Measurements from ENCODE around the gene PIGQ.

The PIGQ gene

GRCh38 chr16:575354-576196 lies 5.8 kb downstream of the PIGQ start:
- no peak overlapping the region for H3K4me3 ChIP-seq (ENCODE audit: low read depth, low read length)

GRCh38 chr16:576197-576822 lies 6.5 kb downstream of the PIGQ start:
- Histone ChIP-seq H3K4me1 (ENCODE audit: control insufficient read depth, insufficient read depth, low read length, unreplicated experiment) (no peaks in the 10 kb centered on the region), H3K36me3 (ENCODE audit: insufficient read depth, low read length) (no peaks in the 10 kb centered on the region), H2AFZ (ENCODE audit: low read length, unreplicated experiment) (no peak overlapping the region), H3K79me2 (ENCODE audit: control insufficient read depth, insufficient read depth, low read length, unreplicated experiment) (peaks cover 11% of the 10 kb centered on the region), H3K27ac (ENCODE audit: low read depth, low read length) (no peak overlapping the region), H3K4me3 (ENCODE audit: low read depth, low read length) (no peak overlapping the region), H3K27me3 (ENCODE audit: insufficient read depth, low read length) (no peaks in the 10 kb centered on the region)

More at GRCh38 chr16:575354-576196, 5.8 kb downstream of the PIGQ start:
- H3K4me1 ChIP-seq (ENCODE audit: control insufficient read depth, insufficient read depth, low read length, unreplicated experiment): no peaks in the 10 kb centered on the region
- H3K36me3 ChIP-seq (ENCODE audit: insufficient read depth, low read length): no peaks in the 10 kb centered on the region
- H3K27ac ChIP-seq (ENCODE audit: low read depth, low read length): no peak overlapping the region
- H3K79me2 ChIP-seq (ENCODE audit: control insufficient read depth, insufficient read depth, low read length, unreplicated experiment): peaks cover 11% of the 10 kb centered on the region
- H2AFZ ChIP-seq (ENCODE audit: low read length, unreplicated experiment): no peak overlapping the region
- no peaks in the 10 kb centered on the region for H3K27me3 ChIP-seq (ENCODE audit: insufficient read depth, low read length)

GRCh38 chr16:576823-577201 lies 7.0 kb downstream of the PIGQ start:
- Histone ChIP-seq H3K4me3 (ENCODE audit: low read depth, low read length) (no peak overlapping the region), H3K79me2 (ENCODE audit: control insufficient read depth, insufficient read depth, low read length, unreplicated experiment) (peaks cover 10% of the 10 kb centered on the region), H2AFZ (ENCODE audit: low read length, unreplicated experiment) (no peak overlapping the region), H3K36me3 (ENCODE audit: insufficient read depth, low read length) (no peaks in the 10 kb centered on the region), H3K27ac (ENCODE audit: low read depth, low read length) (no peak overlapping the region), H3K27me3 (ENCODE audit: insufficient read depth, low read length) (no peaks in the 10 kb centered on the region), H3K4me1 (ENCODE audit: control insufficient read depth, insufficient read depth, low read length, unreplicated experiment) (no peaks in the 10 kb centered on the region)

GRCh38 chr16:577796-578195 lies 8.0 kb downstream of the PIGQ start:
- H3K27ac ChIP-seq (ENCODE audit: low read depth, low read length): no peak overlapping the region
- no peaks in the 10 kb centered on the region for H3K36me3 ChIP-seq (ENCODE audit: insufficient read depth, low read length)
- H3K27me3 ChIP-seq (ENCODE audit: insufficient read depth, low read length): no peaks in the 10 kb centered on the region

GRCh38 chr16:578232-578869 lies 8.6 kb downstream of the PIGQ start:
- Histone ChIP-seq H3K27ac (ENCODE audit: low read depth, low read length) (no peak overlapping the region), H2AFZ (ENCODE audit: low read length, unreplicated experiment) (no peak overlapping the region), H3K4me3 (ENCODE audit: low read depth, low read length) (no peak overlapping the region), H3K79me2 (ENCODE audit: control insufficient read depth, insufficient read depth, low read length, unreplicated experiment) (no peaks in the 10 kb centered on the region), H3K36me3 (ENCODE audit: insufficient read depth, low read length) (no peaks in the 10 kb centered on the region), H3K4me1 (ENCODE audit: control insufficient read depth, insufficient read depth, low read length, unreplicated experiment) (no peaks in the 10 kb centered on the region), H3K27me3 (ENCODE audit: insufficient read depth, low read length) (no peaks in the 10 kb centered on the region)

More at GRCh38 chr16:577796-578195, 8.0 kb downstream of the PIGQ start:
- Histone ChIP-seq H2AFZ (ENCODE audit: low read length, unreplicated experiment) (no peak overlapping the region), H3K4me3 (ENCODE audit: low read depth, low read length) (no peak overlapping the region), H3K79me2 (ENCODE audit: control insufficient read depth, insufficient read depth, low read length, unreplicated experiment) (peaks cover 1% of the 10 kb centered on the region), H3K4me1 (ENCODE audit: control insufficient read depth, insufficient read depth, low read length, unreplicated experiment) (no peaks in the 10 kb centered on the region)

GRCh38 chr16:578870-579405 lies 9.2 kb downstream of the PIGQ start:
- no peaks in the 10 kb centered on the region for H3K36me3 ChIP-seq (ENCODE audit: insufficient read depth, low read length)
- no peak overlapping the region for H3K27ac ChIP-seq (ENCODE audit: low read depth, low read length)
- no peak overlapping the region for H2AFZ ChIP-seq (ENCODE audit: low read length, unreplicated experiment)
- no peaks in the 10 kb centered on the region for H3K79me2 ChIP-seq (ENCODE audit: control insufficient read depth, insufficient read depth, low read length, unreplicated experiment)
- H3K27me3 ChIP-seq (ENCODE audit: insufficient read depth, low read length): no peaks in the 10 kb centered on the region
- H3K4me3 ChIP-seq (ENCODE audit: low read depth, low read length): no peak overlapping the region
- H3K4me1 ChIP-seq (ENCODE audit: control insufficient read depth, insufficient read depth, low read length, unreplicated experiment): no peaks in the 10 kb centered on the region

GRCh38 chr16:580141-580945 lies 10.6 kb downstream of the PIGQ start:
- Histone ChIP-seq H2AFZ (ENCODE audit: low read length, unreplicated experiment) (no peak overlapping the region), H3K4me1 (ENCODE audit: control insufficient read depth, insufficient read depth, low read length, unreplicated experiment) (no peaks in the 10 kb centered on the region)

GRCh38 chr16:580946-581498 lies 11.3 kb downstream of the PIGQ start:
- Histone ChIP-seq H3K4me3 (ENCODE audit: low read depth, low read length) (no peak overlapping the region), H3K4me1 (ENCODE audit: control insufficient read depth, insufficient read depth, low read length, unreplicated experiment) (peaks cover 2% of the 10 kb centered on the region), H3K79me2 (ENCODE audit: control insufficient read depth, insufficient read depth, low read length, unreplicated experiment) (no peaks in the 10 kb centered on the region), H3K27ac (ENCODE audit: low read depth, low read length) (no peak overlapping the region), H3K36me3 (ENCODE audit: insufficient read depth, low read length) (no peaks in the 10 kb centered on the region), H2AFZ (ENCODE audit: low read length, unreplicated experiment) (no peak overlapping the region), H3K27me3 (ENCODE audit: insufficient read depth, low read length) (no peaks in the 10 kb centered on the region)

More at GRCh38 chr16:580141-580945, 10.6 kb downstream of the PIGQ start:
- no peaks in the 10 kb centered on the region for H3K79me2 ChIP-seq (ENCODE audit: control insufficient read depth, insufficient read depth, low read length, unreplicated experiment)
- no peaks in the 10 kb centered on the region for H3K27me3 ChIP-seq (ENCODE audit: insufficient read depth, low read length)
- no peak overlapping the region for H3K4me3 ChIP-seq (ENCODE audit: low read depth, low read length)
- no peaks in the 10 kb centered on the region for H3K36me3 ChIP-seq (ENCODE audit: insufficient read depth, low read length)
- no peak overlapping the region for H3K27ac ChIP-seq (ENCODE audit: low read depth, low read length)

GRCh38 chr16:582218-582613 lies 12.4 kb downstream of the PIGQ start:
- no peaks in the 10 kb centered on the region for H3K79me2 ChIP-seq (ENCODE audit: control insufficient read depth, insufficient read depth, low read length, unreplicated experiment)
- no peak overlapping the region for H3K4me3 ChIP-seq (ENCODE audit: low read depth, low read length)
- no peaks in the 10 kb centered on the region for H3K36me3 ChIP-seq (ENCODE audit: insufficient read depth, low read length)
- H3K4me1 ChIP-seq (ENCODE audit: control insufficient read depth, insufficient read depth, low read length, unreplicated experiment): peaks cover 8% of the 10 kb centered on the region
- H2AFZ ChIP-seq (ENCODE audit: low read length, unreplicated experiment): no peak overlapping the region
- no peaks in the 10 kb centered on the region for H3K27me3 ChIP-seq (ENCODE audit: insufficient read depth, low read length)
- H3K27ac ChIP-seq (ENCODE audit: low read depth, low read length): no peak overlapping the region

All from ACC112 (cell line).